ENCODE results near the gene ANO2.

The ANO2 gene

GRCh38 chr12:5521456-5522325 is 423.4 kb downstream of the ANO2 start:
- Histone ChIP-seq H3K4me1 (ENCODE audit: control insufficient read depth, low read length) (no peaks in the 10 kb centered on the region), H3K79me2 (ENCODE audit: control insufficient read depth, low read length) (no peaks in the 10 kb centered on the region), H3F3A (ENCODE audit: control insufficient read depth, insufficient read depth) (no peaks in the 10 kb centered on the region), H3K36me3 (ENCODE audit: control insufficient read depth, low read length) (no peaks in the 10 kb centered on the region), H3K4me3 (ENCODE audit: low read length) (no peak overlapping the region), H3K4me2 (ENCODE audit: low read length) (no peak overlapping the region), H3K27me3 (ENCODE audit: control insufficient read depth, low read length) (peaks cover 4% of the 10 kb centered on the region), H3K27ac (ENCODE audit: low read depth, low read length) (no peak overlapping the region), H4K20me1 (ENCODE audit: control insufficient read depth, insufficient read depth, low read depth, low read length) (no peaks in the 10 kb centered on the region), H3K9me2 (replicated peaks; ENCODE audit: control insufficient read depth, low read length) (no peaks in the 10 kb centered on the region), H3K9me3 (ENCODE audit: control insufficient read depth, insufficient read depth, low read length) (no peaks in the 10 kb centered on the region)
- no peak for TF ChIP-seq EZH2phosphoT487 (IDR thresholded peaks at IDR 0.05; ENCODE audit: borderline replicate concordance, low read length)
- TF ChIP-seq, protein P1, sequence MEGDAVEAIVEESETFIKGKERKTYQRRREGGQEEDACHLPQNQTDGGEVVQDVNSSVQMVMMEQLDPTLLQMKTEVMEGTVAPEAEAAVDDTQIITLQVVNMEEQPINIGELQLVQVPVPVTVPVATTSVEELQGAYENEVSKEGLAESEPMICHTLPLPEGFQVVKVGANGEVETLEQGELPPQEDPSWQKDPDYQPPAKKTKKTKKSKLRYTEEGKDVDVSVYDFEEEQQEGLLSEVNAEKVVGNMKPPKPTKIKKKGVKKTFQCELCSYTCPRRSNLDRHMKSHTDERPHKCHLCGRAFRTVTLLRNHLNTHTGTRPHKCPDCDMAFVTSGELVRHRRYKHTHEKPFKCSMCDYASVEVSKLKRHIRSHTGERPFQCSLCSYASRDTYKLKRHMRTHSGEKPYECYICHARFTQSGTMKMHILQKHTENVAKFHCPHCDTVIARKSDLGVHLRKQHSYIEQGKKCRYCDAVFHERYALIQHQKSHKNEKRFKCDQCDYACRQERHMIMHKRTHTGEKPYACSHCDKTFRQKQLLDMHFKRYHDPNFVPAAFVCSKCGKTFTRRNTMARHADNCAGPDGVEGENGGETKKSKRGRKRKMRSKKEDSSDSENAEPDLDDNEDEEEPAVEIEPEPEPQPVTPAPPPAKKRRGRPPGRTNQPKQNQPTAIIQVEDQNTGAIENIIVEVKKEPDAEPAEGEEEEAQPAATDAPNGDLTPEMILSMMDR (IDR thresholded peaks at IDR 0.05; ENCODE audit: low read depth, low read length, poor library complexity, severe bottlenecking): no peak

DNA sequence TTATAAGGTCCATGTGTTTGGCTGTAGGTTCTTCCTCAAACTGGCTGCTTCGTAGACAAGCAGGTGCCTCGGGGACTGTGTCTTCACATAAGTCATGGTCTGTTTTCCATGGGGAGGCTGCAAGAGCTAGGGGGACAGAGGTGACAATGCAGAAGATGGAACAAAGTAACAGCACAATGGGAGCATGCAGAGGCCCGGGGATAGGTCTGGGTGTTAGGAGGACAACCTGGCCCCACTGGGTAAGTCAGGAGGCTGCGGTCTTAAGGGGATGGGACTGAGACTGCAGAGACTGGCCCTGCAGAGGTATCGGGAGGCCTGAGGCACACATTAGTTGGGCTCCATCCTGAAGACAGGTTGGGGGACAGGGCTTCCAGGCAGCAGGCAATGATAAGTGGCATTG is 424.2 kb downstream of the ANO2 start:
- no peaks in the 10 kb centered on the region for H3K9me3 ChIP-seq (ENCODE audit: control insufficient read depth, insufficient read depth, low read length)
- H3F3A ChIP-seq (ENCODE audit: control insufficient read depth, insufficient read depth): no peaks in the 10 kb centered on the region
- no peak for TF ChIP-seq EZH2phosphoT487 (IDR thresholded peaks at IDR 0.05; ENCODE audit: borderline replicate concordance, low read length)
- TF ChIP-seq, protein P1 (IDR thresholded peaks at IDR 0.05; ENCODE audit: low read depth, low read length, poor library complexity, severe bottlenecking): no peak
- no peaks in the 10 kb centered on the region for H4K20me1 ChIP-seq (ENCODE audit: control insufficient read depth, insufficient read depth, low read depth, low read length)
- H3K79me2 ChIP-seq (ENCODE audit: control insufficient read depth, low read length): no peaks in the 10 kb centered on the region
- H3K4me1 ChIP-seq (ENCODE audit: control insufficient read depth, low read length): no peaks in the 10 kb centered on the region
- H3K36me3 ChIP-seq (ENCODE audit: control insufficient read depth, low read length): no peaks in the 10 kb centered on the region
- no peaks in the 10 kb centered on the region; the same call in 1 of the 2 replicates for H3K27me3 ChIP-seq (ENCODE audit: control insufficient read depth, low read length)
- H3K9me2 ChIP-seq (replicated peaks; ENCODE audit: control insufficient read depth, low read length): no peaks in the 10 kb centered on the region
- H3K27ac ChIP-seq (ENCODE audit: low read depth, low read length): no peak overlapping the region
- H3K4me2 ChIP-seq (ENCODE audit: low read length): no peak overlapping the region
- H3K4me3 ChIP-seq (ENCODE audit: low read length): no peak overlapping the region

DNA sequence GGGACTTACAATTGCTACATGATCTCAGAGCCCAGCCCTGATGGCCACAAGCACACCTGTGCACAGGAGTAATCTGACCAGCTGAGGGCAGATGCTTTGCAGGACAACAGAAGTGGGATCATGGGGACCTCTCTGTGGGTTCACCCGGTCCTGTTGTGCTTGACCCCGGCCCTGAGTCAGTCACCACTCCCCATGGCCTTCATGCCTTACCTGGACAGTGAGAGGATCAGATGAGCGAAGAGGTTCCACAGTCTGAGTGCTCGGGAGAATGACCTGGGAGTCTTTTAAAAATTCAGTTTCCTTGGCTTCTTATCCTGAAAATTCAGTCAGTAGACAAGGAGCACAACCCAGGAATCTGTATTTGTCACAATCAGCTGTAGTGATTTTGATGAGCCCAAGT is 425.0 kb downstream of the ANO2 start:
- Histone ChIP-seq H4K20me1 (ENCODE audit: control insufficient read depth, insufficient read depth, low read depth, low read length) (no peaks in the 10 kb centered on the region), H3K27ac (ENCODE audit: low read depth, low read length) (no peak overlapping the region), H3K4me3 (ENCODE audit: low read length) (no peak overlapping the region), H3K4me1 (ENCODE audit: control insufficient read depth, low read length) (no peaks in the 10 kb centered on the region), H3K9me2 (replicated peaks; ENCODE audit: control insufficient read depth, low read length) (no peaks in the 10 kb centered on the region), H3F3A (ENCODE audit: control insufficient read depth, insufficient read depth) (no peaks in the 10 kb centered on the region), H3K27me3 (ENCODE audit: control insufficient read depth, low read length) (no peaks in the 10 kb centered on the region; the same call in 1 of the 2 replicates), H3K4me2 (ENCODE audit: low read length) (no peak overlapping the region), H3K36me3 (ENCODE audit: control insufficient read depth, low read length) (no peaks in the 10 kb centered on the region), H3K79me2 (ENCODE audit: control insufficient read depth, low read length) (no peaks in the 10 kb centered on the region), H3K9me3 (ENCODE audit: control insufficient read depth, insufficient read depth, low read length) (no peaks in the 10 kb centered on the region)
- TF ChIP-seq, protein P1 (IDR thresholded peaks at IDR 0.05; ENCODE audit: low read depth, low read length, poor library complexity, severe bottlenecking): no peak
- no peak for TF ChIP-seq EZH2phosphoT487 (IDR thresholded peaks at IDR 0.05; ENCODE audit: borderline replicate concordance, low read length)

Data from DOHH2 (cell line).